Adrenal gland (tissue), 12 donors: ENCODE results near the gene SYK. TPM values are rescaled to one million over a fixed set of nuclear protein-coding genes. Genes with fewer than 3 reads are reported as not detected.

Experiments
- DNase-seq, 7 donors: peaks; one replicate each; pipeline ENCODE4 v3.0.0-alpha.2; 2019 to 2020
- H3K27ac ChIP-seq, 5 donors: fragments of 200-600 bp; sonication (generic) in 4 of 5; 1 replicate in 3 of 5; 2 replicates in 2 of 5; pipeline versions ENCODE4 v1.5.1 to v1.8.0; 2016 to 2020; ENCODE audit warnings: mild to moderate bottlenecking in 1 of 5
- H3K27me3 ChIP-seq: fragments of 200-600 bp; 2 replicates; pipeline ENCODE4 v1.8.0; 2021
- H3K36me3 ChIP-seq, 2 donors: fragments of 200-600 bp; replicated peaks in 1 of 2; 1 replicate in 1 of 2; 2 replicates in 1 of 2; pipeline versions ENCODE4 v1.5.1 to v1.8.0; 2018 to 2022
- H3K4me1 ChIP-seq, 2 donors: fragments of 200-600 bp; replicated peaks in 1 of 2; 1 replicate in 1 of 2; 2 replicates in 1 of 2; pipeline versions ENCODE4 v1.5.1 to v1.8.0; 2018 to 2021
- H3K4me3 ChIP-seq, 4 donors: fragments of 200-600 bp; sonication (generic) in 3 of 4; one replicate each; pipeline ENCODE4 v1.5.1; 2016 to 2018
- H3K9me3 ChIP-seq, 3 donors: fragments of 200-600 bp; sonication (generic) in 1 of 3; replicated peaks in 1 of 3; 1 replicate in 2 of 3; 2 replicates in 1 of 3; pipeline versions ENCODE4 v1.5.1 to v1.8.0; 2016 to 2021
- POLR2A ChIP-seq, 2 donors: fragments of 450-650 bp; IDR thresholded peaks; one replicate each; pipeline ENCODE4 v1.6.1; 2017; ENCODE audit warnings: antibody characterized with exemption in 2 of 2, mild to moderate bottlenecking in 2 of 2, moderate library complexity in 1 of 2
- WGBS, 4 donors: extraction: QIAGEN DNeasy Blood & Tissue Kit in 2 of 4; methylation state at CpG; one replicate each; pipeline versions ENCODE4 v1.1.5 to v1.1.7; 2013 to 2017; 5-methylcytosine and 5-hydroxymethylcytosine counted together
- intact Hi-C, 2 donors: fragments of 100-400 bp; cut with DNase I; formaldehyde crosslinking; loops; one replicate each; pipeline versions ENCODE4 v1.14.1 to v1.15.0; 2022 to 2023
- polyA plus RNA-seq, 3 donors: library from polyadenylated mRNA; stranded (reverse); fragments of 200-250 nt in 2 of 3; fragments of 350-450 nt in 1 of 3; fragmentation: Illumina TruSeq in 1 of 3; extraction: RNeasy Lipid Tissue Mini Kit (QIAGEN cat#74804) in 1 of 3; gene quantifications; one replicate each; pipeline ENCODE4 v1.2.3, GENCODE V29; 2013 to 2014
- total RNA-seq, 9 donors: library from RNA; depleted of rRNA in 4 of 9; stranded (reverse); fragments of >200 nt in 4 of 9; fragments of 120-200 nt in 1 of 9; fragmentation: NEBNext Ultra II Directional in 1 of 9; extraction: Animal tissue kit (Norgen Biotek cat#: 25700) in 1 of 9; gene quantifications; one replicate each; pipeline versions ENCODE4 v1.1.0 to v1.2.4, GENCODE V29; 2013 to 2023
- TF ChIP-seq, protein P1 (sequence below), 6 experiments: fragments of 450-650 bp in 4 of 6; fragments of 200-600 bp in 2 of 6; sonication (generic) in 1 of 6; IDR thresholded peaks; 1 replicate in 5 of 6; 2 replicates in 1 of 6; pipeline versions ENCODE4 v1.5.1 to v1.8.0; 2016 to 2021; ENCODE audit warnings: antibody characterized with exemption in 6 of 6, mild to moderate bottlenecking in 2 of 6, moderate library complexity in 1 of 6
- donor health status: healthy with polysubstance abuse.
- donor health status: Bipolar disorder and iron deficiency.
- donor health status: DM: yes; HTN: yes; CAD: no.
- donor health status: DM: no; HTN: no; CAD: no.
- donor health status: DM: no; HTN: no; CAD: no.
- donor health status: DM: yes; HTN: yes; CAD: no.

SYK gene
- total and polyA plus RNA-seq, 12 donors: 2.0 to 21.5 (median 14.1) TPM

DNA sequence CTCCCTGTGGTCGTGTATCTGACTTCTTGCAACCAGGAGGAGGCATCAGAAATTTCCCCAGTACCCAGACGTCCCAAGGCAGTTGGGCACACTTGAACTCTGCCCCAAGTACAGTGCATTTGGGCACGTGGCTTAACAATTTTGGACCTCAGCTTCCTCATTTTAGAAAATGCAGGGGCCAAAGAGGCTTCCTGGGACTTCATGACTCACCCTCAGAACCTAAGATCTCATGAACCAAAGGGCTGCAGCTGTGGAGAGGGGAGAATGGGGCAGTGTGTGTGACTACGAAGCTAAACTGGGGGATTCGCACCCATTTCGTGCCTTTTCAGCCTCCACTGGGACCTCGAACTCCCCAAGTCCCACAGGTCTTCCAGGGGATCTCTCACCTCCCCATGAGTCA is 59.2 kb downstream of the SYK start:
- Histone ChIP-seq H3K27ac (no peak overlapping the region), H3K27me3 (no peaks in the 10 kb centered on the region), H3K4me3 (no peak overlapping the region), H3K4me1 (no peaks in the 10 kb centered on the region), H3K36me3 (no peaks in the 10 kb centered on the region), H3K9me3 (no peaks in the 10 kb centered on the region)
- DNase-seq: peak in 5 of 7 donors; percentile 21 to 45 (median 37)
- 72 to 80% (median 76%) methylated on average over 6 to 7 of the region's 7 CpGs for WGBS, 4 donors
- intact Hi-C loops: no loop called here
- TF ChIP-seq, protein P1, sequence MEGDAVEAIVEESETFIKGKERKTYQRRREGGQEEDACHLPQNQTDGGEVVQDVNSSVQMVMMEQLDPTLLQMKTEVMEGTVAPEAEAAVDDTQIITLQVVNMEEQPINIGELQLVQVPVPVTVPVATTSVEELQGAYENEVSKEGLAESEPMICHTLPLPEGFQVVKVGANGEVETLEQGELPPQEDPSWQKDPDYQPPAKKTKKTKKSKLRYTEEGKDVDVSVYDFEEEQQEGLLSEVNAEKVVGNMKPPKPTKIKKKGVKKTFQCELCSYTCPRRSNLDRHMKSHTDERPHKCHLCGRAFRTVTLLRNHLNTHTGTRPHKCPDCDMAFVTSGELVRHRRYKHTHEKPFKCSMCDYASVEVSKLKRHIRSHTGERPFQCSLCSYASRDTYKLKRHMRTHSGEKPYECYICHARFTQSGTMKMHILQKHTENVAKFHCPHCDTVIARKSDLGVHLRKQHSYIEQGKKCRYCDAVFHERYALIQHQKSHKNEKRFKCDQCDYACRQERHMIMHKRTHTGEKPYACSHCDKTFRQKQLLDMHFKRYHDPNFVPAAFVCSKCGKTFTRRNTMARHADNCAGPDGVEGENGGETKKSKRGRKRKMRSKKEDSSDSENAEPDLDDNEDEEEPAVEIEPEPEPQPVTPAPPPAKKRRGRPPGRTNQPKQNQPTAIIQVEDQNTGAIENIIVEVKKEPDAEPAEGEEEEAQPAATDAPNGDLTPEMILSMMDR (IDR thresholded peaks at IDR 0.05): no peak
- no peak for TF ChIP-seq POLR2A (IDR thresholded peaks at IDR 0.05)

DNA sequence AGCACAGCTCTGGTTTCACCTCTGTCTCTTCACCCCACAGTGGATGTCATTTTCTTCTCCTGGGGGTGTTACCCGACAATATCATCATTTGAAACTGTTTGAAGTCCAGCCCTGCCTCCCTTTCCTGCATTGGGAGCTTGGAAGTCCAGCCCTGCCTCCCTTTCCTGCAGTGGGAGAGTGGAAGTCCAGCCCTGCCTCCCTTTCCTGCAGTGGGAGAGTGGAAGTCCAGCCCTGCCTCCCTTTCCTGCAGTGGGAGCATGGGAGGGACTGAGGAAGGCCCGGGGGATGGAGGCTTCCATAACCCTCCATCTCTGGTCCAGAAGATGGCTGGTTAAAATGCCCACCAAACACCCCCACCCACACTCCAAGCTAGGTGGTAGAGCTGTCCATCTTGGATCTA is 59.8 kb downstream of the SYK start:
- TF ChIP-seq, protein P1 (IDR thresholded peaks at IDR 0.05): no peak
- TF ChIP-seq POLR2A (IDR thresholded peaks at IDR 0.05): no peak
- H3K36me3 ChIP-seq: no peaks in the 10 kb centered on the region
- H3K9me3 ChIP-seq: no peaks in the 10 kb centered on the region
- H3K4me1 ChIP-seq: no peaks in the 10 kb centered on the region
- H3K27me3 ChIP-seq: no peaks in the 10 kb centered on the region
- no peak overlapping the region for H3K27ac ChIP-seq
- DNase-seq: peak in 1 of 7 donors; percentile 15
- WGBS, 4 donors: 67 to 97% (median 81%) methylated on average over 1 to 2 of the region's 2 CpGs
- no peak overlapping the region for H3K4me3 ChIP-seq
- intact Hi-C loops: no loop called here

DNA sequence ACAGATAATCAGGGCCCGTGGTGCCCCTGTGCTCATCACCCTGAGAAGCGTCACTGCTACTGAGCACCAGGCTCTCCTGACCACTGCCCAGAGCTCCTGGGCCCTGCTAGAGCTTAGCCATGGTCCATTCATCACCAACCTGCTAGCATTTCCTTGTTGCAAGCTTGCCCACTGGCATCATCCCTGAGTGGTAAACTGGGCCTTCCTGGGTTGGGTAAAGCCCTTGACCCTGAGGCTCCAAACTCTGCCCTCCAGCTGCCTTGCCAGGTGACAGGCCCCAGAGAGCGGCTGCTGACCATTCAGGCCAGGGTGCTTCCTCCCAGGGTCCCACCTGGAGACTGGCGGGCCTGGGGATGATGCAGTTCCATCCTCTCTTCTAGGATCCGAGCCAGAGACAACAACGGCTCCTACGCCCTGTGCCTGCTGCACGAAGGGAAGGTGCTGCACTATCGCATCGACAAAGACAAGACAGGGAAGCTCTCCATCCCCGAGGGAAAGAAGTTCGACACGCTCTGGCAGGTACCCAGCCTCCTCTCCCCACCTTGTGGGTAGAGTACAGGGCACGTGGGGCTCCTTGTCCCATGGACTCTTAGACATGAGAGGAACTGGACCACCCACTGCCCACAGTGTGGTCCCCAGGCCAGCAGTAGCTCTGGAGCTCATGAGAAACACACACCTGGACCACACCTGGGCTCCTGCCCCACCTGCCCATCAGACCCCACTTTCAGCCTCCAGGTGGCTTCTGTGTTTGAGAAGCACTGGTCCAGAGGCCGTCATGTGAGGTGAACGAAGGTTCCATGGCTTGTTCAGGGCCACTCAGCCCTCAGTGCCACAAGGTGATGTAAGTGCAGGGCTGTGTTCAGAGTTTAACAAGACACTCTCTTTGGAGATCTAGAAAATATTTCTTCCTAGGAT is 60.5 kb downstream of the SYK start:
- no peak for TF ChIP-seq POLR2A (IDR thresholded peaks at IDR 0.05)
- TF ChIP-seq, protein P1 (IDR thresholded peaks at IDR 0.05): no peak
- Histone ChIP-seq H3K4me3 (no peak overlapping the region), H3K27ac (no peak overlapping the region), H3K9me3 (no peaks in the 10 kb centered on the region), H3K36me3 (no peaks in the 10 kb centered on the region), H3K27me3 (no peaks in the 10 kb centered on the region), H3K4me1 (no peaks in the 10 kb centered on the region)
- intact Hi-C loops: no loop called here
- DNase-seq: peak in 1 of 7 donors; percentile 20
- WGBS, 4 donors: 88 to 92% (median 91%) methylated on average over 12 to 16 of the region's 16 CpGs

DNA sequence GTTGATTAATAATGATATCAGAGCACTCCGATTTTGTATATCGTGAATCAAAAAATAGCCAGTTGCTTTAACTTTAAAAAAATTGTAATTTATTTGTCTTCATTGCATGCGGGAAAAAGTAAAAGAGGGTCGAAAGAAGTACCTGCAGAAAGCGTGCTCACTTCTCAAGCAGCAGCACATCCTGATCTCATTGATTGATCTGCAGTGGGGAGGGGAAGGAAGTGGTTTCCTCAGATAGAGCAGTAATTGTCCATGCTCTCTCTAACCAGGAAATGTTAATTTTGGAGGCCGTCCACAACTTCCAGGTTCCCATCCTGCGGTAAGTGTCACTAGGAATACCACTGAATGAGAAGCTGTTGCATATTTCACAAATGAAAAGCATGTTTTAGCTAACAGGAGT is 63.2 kb downstream of the SYK start:
- Histone ChIP-seq H3K27me3 (peaks cover 7% of the 10 kb centered on the region), H3K4me1 (no peaks in the 10 kb centered on the region), H3K36me3 (no peaks in the 10 kb centered on the region), H3K4me3 (no peak overlapping the region), H3K27ac (no peak overlapping the region), H3K9me3 (no peaks in the 10 kb centered on the region)
- WGBS, 4 donors: 68 to 78% (median 74%) methylated on average over 7 of the region's 7 CpGs
- intact Hi-C loops: no loop called here
- TF ChIP-seq POLR2A (IDR thresholded peaks at IDR 0.05): no peak
- TF ChIP-seq, protein P1 (IDR thresholded peaks at IDR 0.05): no peak
- no peak for DNase-seq
